Neural cell (in vitro differentiated cells): ENCODE data around the gene RAB17. TPM values are rescaled to one million over a fixed set of nuclear protein-coding genes. Genes with fewer than 3 reads are reported as not detected.

ENCODE experiments used
- H2AFZ ChIP-seq: fragments of 200-600, 300-800 bp; sonication (generic), shearing (Covaris generic); 2 replicates; pipeline ENCODE4 v1.6.0; 2014; ENCODE audit warnings: low read depth, mild to moderate bottlenecking, antibody characterized with exemption, low read length, moderate library complexity
- H3F3A ChIP-seq: fragments of 200-600 bp; shearing (Covaris generic); 2 replicates; pipeline ENCODE4 v1.6.1; 2016; ENCODE audit warnings: mild to moderate bottlenecking, moderate library complexity, mixed read lengths, antibody characterized with exemption, low read length; ENCODE audit not compliant: insufficient read depth, poor library complexity, severe bottlenecking
- H3K27ac ChIP-seq: fragments of 200-600, 300-800 bp; sonication (generic), shearing (Covaris generic); 2 replicates; pipeline ENCODE4 v1.5.1; 2014; ENCODE audit warnings: mild to moderate bottlenecking, low read length, moderate library complexity
- H3K27me3 ChIP-seq: fragments of 300-800, 200-600 bp; sonication (generic), shearing (Covaris generic); 2 replicates; pipeline ENCODE4 v1.6.0; 2014; ENCODE audit warnings: mild to moderate bottlenecking, low read depth, low read length, moderate library complexity; ENCODE audit not compliant: insufficient read depth
- H3K36me3 ChIP-seq: fragments of 300-800, 200-600 bp; sonication (generic), shearing (Covaris generic); 2 replicates; pipeline ENCODE4 v1.5.1; 2014; ENCODE audit warnings: mild to moderate bottlenecking, antibody characterized with exemption, low read length, moderate library complexity; ENCODE audit not compliant: insufficient read depth
- H3K4me2 ChIP-seq: fragments of 300-800, 200-600 bp; sonication (generic), shearing (Covaris generic); 2 replicates; pipeline ENCODE4 v1.6.0; 2014; ENCODE audit warnings: mild to moderate bottlenecking, low read length
- H3K4me3 ChIP-seq: fragments of 300-800, 200-600 bp; sonication (generic), shearing (Covaris generic); 2 replicates; pipeline ENCODE4 v1.5.1; 2014; ENCODE audit warnings: mild to moderate bottlenecking, low read length, moderate library complexity
- H3K79me2 ChIP-seq: fragments of 200-600 bp; shearing (Covaris generic); replicated peaks from 2 replicates; pipeline ENCODE4 v1.6.0; 2014; ENCODE audit warnings: mild to moderate bottlenecking, low read length, moderate library complexity; ENCODE audit not compliant: insufficient read depth
- H3K9ac ChIP-seq: fragments of 300-800, 200-600 bp; sonication (generic), shearing (Covaris generic); 2 replicates; pipeline ENCODE4 v1.6.1; 2016; ENCODE audit warnings: mild to moderate bottlenecking, low read length, mixed read lengths
- H3K9me2 ChIP-seq: fragments of 200-600 bp; shearing (Covaris generic); 2 replicates; pipeline ENCODE4 v1.6.1; 2016; ENCODE audit warnings: mild to moderate bottlenecking, low read length, mixed read lengths; ENCODE audit not compliant: insufficient read depth
- H3K9me3 ChIP-seq: fragments of 200-600, 300-800 bp; sonication (generic), shearing (Covaris generic); 2 replicates; pipeline ENCODE4 v1.6.1; 2016; ENCODE audit warnings: mild to moderate bottlenecking, mixed run types, low read length, moderate library complexity, mixed read lengths
- H4K20me1 ChIP-seq: fragments of 200-600 bp; shearing (Covaris generic); 2 replicates; pipeline ENCODE4 v1.6.1; 2016; ENCODE audit warnings: mild to moderate bottlenecking, mixed run types; ENCODE audit not compliant: insufficient read depth
- CTCF ChIP-seq: fragments of 450-650 bp; IDR thresholded peaks from 2 replicates; pipeline ENCODE4 v1.5.1; 2014; ENCODE audit warnings: antibody characterized with exemption, mild to moderate bottlenecking, moderate library complexity; ENCODE audit not compliant: poor library complexity, severe bottlenecking
- EP300 ChIP-seq: fragments of 450-650 bp; conservative IDR thresholded peaks from 2 replicates; pipeline ENCODE4 v1.6.1; 2014; ENCODE audit warnings: antibody characterized with exemption, mild to moderate bottlenecking, moderate library complexity; ENCODE audit not compliant: poor library complexity, severe bottlenecking
- EZH2 ChIP-seq: fragments of 200-600, 300-800 bp; shearing (Covaris generic), sonication (generic); IDR thresholded peaks from 2 replicates; pipeline ENCODE4 v1.6.1; 2014; ENCODE audit warnings: antibody characterized with exemption, low read length, borderline replicate concordance, mild to moderate bottlenecking; ENCODE audit not compliant: insufficient read depth, poor library complexity, severe bottlenecking
- MXI1 ChIP-seq: fragments of 450-650 bp; conservative IDR thresholded peaks from 2 replicates; pipeline ENCODE4 v1.6.1; 2014; ENCODE audit warnings: antibody characterized with exemption, mild to moderate bottlenecking; ENCODE audit not compliant: poor library complexity, severe bottlenecking
- POLR2AphosphoS5 ChIP-seq: IDR thresholded peaks from 2 replicates; pipeline ENCODE4 v1.6.1; 2012
- RAD21 ChIP-seq: fragments of 450-650 bp; conservative IDR thresholded peaks from 2 replicates; pipeline ENCODE4 v1.6.1; 2014; ENCODE audit warnings: antibody characterized with exemption, mild to moderate bottlenecking, moderate library complexity
- REST ChIP-seq: IDR thresholded peaks from 2 replicates; pipeline ENCODE4 v1.6.1; 2012; ENCODE audit warnings: borderline replicate concordance
- SMC3 ChIP-seq: fragments of 450-650 bp; conservative IDR thresholded peaks from 2 replicates; pipeline ENCODE4 v1.6.1; 2014; ENCODE audit warnings: antibody characterized with exemption, mild to moderate bottlenecking, moderate library complexity; ENCODE audit not compliant: poor library complexity
- TAF1 ChIP-seq: IDR thresholded peaks from 2 replicates; pipeline ENCODE4 v1.6.1; 2012; ENCODE audit warnings: low read depth
- polyA plus RNA-seq: library from polyadenylated mRNA; depleted of rRNA; stranded (reverse); fragments of >200 nt; gene quantifications from 2 replicates; pipeline ENCODE4 v1.2.3, GENCODE V29; 2014

Gene RAB17
- polyA plus RNA-seq, 1 donor from 2014 or later, result not detected

GRCh38 chr2:237540223-237540775, 50.2 kb downstream of the RAB17 start:
- Histone ChIP-seq H3K4me2 (no peak overlapping the region), H2AFZ (no peak overlapping the region), H3F3A (no peaks in the 10 kb centered on the region), H3K27ac (no peak overlapping the region), H3K9me3 (no peaks in the 10 kb centered on the region), H3K79me2 (no peaks in the 10 kb centered on the region), H3K9me2 (no peaks in the 10 kb centered on the region), H3K36me3 (no peaks in the 10 kb centered on the region), H3K9ac (no peak overlapping the region), H3K4me3 (no peak overlapping the region), H4K20me1 (no peaks in the 10 kb centered on the region), H3K27me3 (no peaks in the 10 kb centered on the region)
- TF ChIP-seq REST (no peak), POLR2AphosphoS5 (no peak), TAF1 (no peak), MXI1 (no peak), CTCF (no peak), EZH2 (no peak), RAD21 (no peak), EP300 (no peak), SMC3 (no peak)

GRCh38 chr2:237539681-237540080, 50.9 kb downstream of the RAB17 start:
- no peak overlapping the region for H3K9ac ChIP-seq
- TF ChIP-seq MXI1 (no peak), SMC3 (no peak), TAF1 (no peak), REST (no peak), EZH2 (no peak), POLR2AphosphoS5 (no peak), CTCF (no peak)
- H3K36me3 ChIP-seq, result no peaks in the 10 kb centered on the region
- no peak overlapping the region for H3K27ac ChIP-seq
- no peaks in the 10 kb centered on the region for H3K27me3 ChIP-seq
- no peaks in the 10 kb centered on the region for H3K9me2 ChIP-seq
- H3K79me2 ChIP-seq, result no peaks in the 10 kb centered on the region
- no peaks in the 10 kb centered on the region for H3K9me3 ChIP-seq
- no peaks in the 10 kb centered on the region for H3F3A ChIP-seq
- no peak overlapping the region for H3K4me3 ChIP-seq
- H2AFZ ChIP-seq, result no peak overlapping the region
- no peaks in the 10 kb centered on the region for H4K20me1 ChIP-seq
- no peak overlapping the region for H3K4me2 ChIP-seq
